Colon (tissue), 2 donors: ENCODE measurements around the gene MAP6D1.

Experiments
- FAIRE-seq: peaks from 2 replicates; lab custom pipeline; 2012; peaks lifted over from hg19 to GRCh38; lab: Jason Lieb, UNC
- donor health status: control.
- donor health status: control.

The MAP6D1 gene

GRCh38 chr3:183825456-183826161 lies at the start of gene MAP6D1:
Gene MAP6D1 (minus strand): TSS chr3:183825577. CDS start chr3:183825547, 30 bp downstream.
- FAIRE-seq: no peak

- FAIRE-seq: no peak
These were observed 48.5 kb upstream of the MAP6D1 start for GRCh38 chr3:183873914-183874313.

GRCh38 chr3:183871541-183871940 lies 46.2 kb upstream of the MAP6D1 start:
- FAIRE-seq: no peak

GRCh38 chr3:183870563-183870962 lies 45.2 kb upstream of the MAP6D1 start:
- FAIRE-seq: no peak

- FAIRE-seq: no peak
These were observed 43.4 kb upstream of the MAP6D1 start for GRCh38 chr3:183868796-183869195.

- no peak for FAIRE-seq
These were observed 37.2 kb upstream of the MAP6D1 start for GRCh38 chr3:183862610-183863009.

- FAIRE-seq: no peak
These were observed 32.5 kb upstream of the MAP6D1 start for GRCh38 chr3:183857863-183858262.

GRCh38 chr3:183854318-183855035 lies 29.1 kb upstream of the MAP6D1 start:
- no peak for FAIRE-seq

- FAIRE-seq: no peak
These were observed 20.4 kb upstream of the MAP6D1 start for GRCh38 chr3:183845608-183846288.

- FAIRE-seq: no peak
These were observed 19.7 kb upstream of the MAP6D1 start for GRCh38 chr3:183845090-183845489.

- FAIRE-seq: no peak
These were observed 19.2 kb upstream of the MAP6D1 start for GRCh38 chr3:183844606-183845005.

- FAIRE-seq: no peak
These were observed 14.4 kb upstream of the MAP6D1 start for GRCh38 chr3:183839751-183840150.

- FAIRE-seq: no peak
These were observed 12.5 kb upstream of the MAP6D1 start for GRCh38 chr3:183837894-183838293.

- no peak for FAIRE-seq
These were observed 12.0 kb upstream of the MAP6D1 start for GRCh38 chr3:183837390-183837789.

GRCh38 chr3:183833516-183833915 lies 8.1 kb upstream of the MAP6D1 start:
- no peak for FAIRE-seq

GRCh38 chr3:183830187-183830586 lies 4.8 kb upstream of the MAP6D1 start:
- no peak for FAIRE-seq

GRCh38 chr3:183829466-183829865 lies 4.1 kb upstream of the MAP6D1 start:
- FAIRE-seq: no peak

GRCh38 chr3:183828538-183828870 lies 3.1 kb upstream of the MAP6D1 start:
- no peak for FAIRE-seq

GRCh38 chr3:183827809-183828537 lies 2.6 kb upstream of the MAP6D1 start:
- FAIRE-seq: no peak

- FAIRE-seq: no peak
These were observed 1.3 kb upstream of the MAP6D1 start for GRCh38 chr3:183826448-183827250.

GRCh38 chr3:183824761-183825455 lies 469 bp downstream of the MAP6D1 start:
- no peak for FAIRE-seq
